ENCODE data around the gene CLEC4A. TPM values are rescaled to one million over a fixed set of nuclear protein-coding genes. Genes with fewer than 3 reads are reported as not detected.
"Not testable (repeated sequence)": the region's sequence is repeated elsewhere in the genome, so short reads cannot be mapped to it uniquely, and the experiment has no call there.

The CLEC4A gene
- total RNA-seq, 4 donors from 2014 or later = 0.62 to 11.6 (median 2.4) TPM

DNA sequence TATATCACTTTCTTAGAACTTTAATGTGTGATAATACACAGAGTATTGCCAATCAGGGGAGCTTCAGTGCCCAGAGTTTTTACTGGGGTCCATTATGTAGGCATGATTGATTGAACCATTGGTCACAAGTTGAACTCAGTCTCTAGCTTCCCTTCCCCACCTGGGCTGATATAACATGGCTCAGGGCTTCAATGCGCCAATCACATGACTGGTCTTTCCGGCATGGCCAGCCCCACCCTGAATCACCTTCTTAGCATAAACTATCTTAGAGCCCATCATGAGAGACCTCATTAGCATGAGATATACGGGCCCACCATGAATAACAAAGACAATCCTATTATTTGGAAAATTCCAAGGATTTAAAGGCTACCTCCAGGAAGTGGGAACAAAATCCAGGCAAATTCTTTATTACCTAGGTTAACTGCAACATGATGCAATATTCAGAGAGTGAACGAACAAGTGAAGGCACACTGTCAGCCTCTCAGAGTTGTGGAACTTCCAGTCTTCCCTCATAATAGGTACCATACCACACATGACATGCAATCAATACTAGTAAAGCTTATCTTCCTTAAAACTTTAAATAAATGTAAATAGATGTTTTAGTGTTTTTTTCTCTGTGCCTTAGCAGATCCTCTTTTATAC, 3.2 kb upstream of the CLEC4A start:
- no peak overlapping the region for H3K4me3 ChIP-seq (ENCODE audit: low read depth, poor library complexity, severe bottlenecking)
- intact Hi-C loops (cut with DNase I; ENCODE audit: low total_unique reads) = no loop called here
- TF ChIP-seq, protein P1, sequence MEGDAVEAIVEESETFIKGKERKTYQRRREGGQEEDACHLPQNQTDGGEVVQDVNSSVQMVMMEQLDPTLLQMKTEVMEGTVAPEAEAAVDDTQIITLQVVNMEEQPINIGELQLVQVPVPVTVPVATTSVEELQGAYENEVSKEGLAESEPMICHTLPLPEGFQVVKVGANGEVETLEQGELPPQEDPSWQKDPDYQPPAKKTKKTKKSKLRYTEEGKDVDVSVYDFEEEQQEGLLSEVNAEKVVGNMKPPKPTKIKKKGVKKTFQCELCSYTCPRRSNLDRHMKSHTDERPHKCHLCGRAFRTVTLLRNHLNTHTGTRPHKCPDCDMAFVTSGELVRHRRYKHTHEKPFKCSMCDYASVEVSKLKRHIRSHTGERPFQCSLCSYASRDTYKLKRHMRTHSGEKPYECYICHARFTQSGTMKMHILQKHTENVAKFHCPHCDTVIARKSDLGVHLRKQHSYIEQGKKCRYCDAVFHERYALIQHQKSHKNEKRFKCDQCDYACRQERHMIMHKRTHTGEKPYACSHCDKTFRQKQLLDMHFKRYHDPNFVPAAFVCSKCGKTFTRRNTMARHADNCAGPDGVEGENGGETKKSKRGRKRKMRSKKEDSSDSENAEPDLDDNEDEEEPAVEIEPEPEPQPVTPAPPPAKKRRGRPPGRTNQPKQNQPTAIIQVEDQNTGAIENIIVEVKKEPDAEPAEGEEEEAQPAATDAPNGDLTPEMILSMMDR (IDR thresholded peaks at IDR 0.05) = no peak
- TF ChIP-seq POLR2A (IDR thresholded peaks at IDR 0.05) = no peak
- no peak for DNase-seq (ENCODE audit: low spot score in 2 of 2)
- WGBS, 2 donors = 82 to 91% methylated on average over 4 of the region's 4 CpGs

DNA sequence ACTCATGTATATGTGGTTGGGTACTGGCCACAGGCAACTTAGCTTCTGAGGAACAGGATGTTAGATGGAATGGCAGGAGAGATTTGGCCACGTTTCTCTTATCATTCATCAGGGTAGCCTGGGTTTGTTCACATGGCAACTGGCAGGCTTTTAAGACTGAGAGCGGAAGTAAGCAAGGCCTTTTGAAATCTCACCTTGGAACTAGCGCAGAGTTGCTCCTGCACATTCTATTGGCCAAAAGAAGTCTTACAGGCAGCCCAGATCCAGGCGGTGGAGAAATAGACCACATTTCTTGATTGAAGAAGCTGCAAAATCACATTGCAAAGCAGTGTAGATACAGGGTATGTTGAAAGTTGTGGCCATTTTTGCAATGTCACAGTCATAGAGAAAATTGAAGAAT, 3.7 kb downstream of the CLEC4A start:
- 71 to 74% methylated on average over 4 of the region's 4 CpGs for WGBS, 2 donors
- DNase-seq (ENCODE audit: low spot score in 2 of 2) = no peak
- no peak overlapping the region for H3K4me3 ChIP-seq (ENCODE audit: low read depth, poor library complexity, severe bottlenecking)
- intact Hi-C loops (cut with DNase I; ENCODE audit: low total_unique reads) = no loop called here
- TF ChIP-seq POLR2A (IDR thresholded peaks at IDR 0.05) = no peak
- TF ChIP-seq, protein P1 (IDR thresholded peaks at IDR 0.05) = no peak

DNA sequence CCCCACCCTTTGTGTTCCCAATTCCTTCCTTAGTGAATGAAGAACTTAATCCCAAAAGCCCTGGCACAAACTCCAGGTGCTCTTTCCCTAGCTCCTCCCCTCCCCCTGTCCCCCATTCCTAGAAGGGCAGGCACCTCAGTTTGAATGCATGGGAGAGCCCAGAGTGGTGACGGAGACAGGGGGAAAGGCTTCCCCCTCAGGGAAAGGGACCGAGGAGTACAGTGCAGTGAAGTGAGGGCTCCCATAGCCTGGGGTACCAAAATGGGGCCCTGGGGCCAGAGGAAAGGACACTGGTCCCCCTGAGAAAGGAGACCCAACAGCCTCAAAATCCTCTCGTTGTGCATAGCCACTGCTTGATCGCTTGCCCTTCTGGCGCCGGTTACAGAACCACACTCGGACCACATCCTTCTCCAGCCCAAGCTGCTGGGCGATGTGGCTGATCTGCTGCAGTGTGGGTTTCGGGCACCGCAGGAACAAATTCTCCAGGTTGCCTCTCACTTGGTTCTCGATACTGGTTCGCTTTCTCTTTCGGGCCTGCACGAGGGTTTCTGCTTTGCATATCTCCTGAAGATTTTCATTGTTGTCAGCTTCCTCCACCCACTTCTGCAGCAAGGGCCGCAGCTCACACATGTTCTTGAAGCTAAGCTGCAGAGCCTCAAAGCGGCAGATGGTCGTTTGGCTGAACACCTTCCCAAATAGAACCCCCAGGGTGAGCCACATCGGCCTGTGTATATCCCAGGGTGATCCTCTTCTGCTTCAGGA, 10.4 kb downstream of the CLEC4A start:
- DNase-seq (ENCODE audit: low spot score in 2 of 2); H3K4me3 ChIP-seq (ENCODE audit: low read depth, poor library complexity, severe bottlenecking); intact Hi-C loops (cut with DNase I; ENCODE audit: low total_unique reads): not testable (repeated sequence)
- WGBS, 2 donors = 88 to 95% methylated on average over 15 to 18 of the region's 18 CpGs

DNA sequence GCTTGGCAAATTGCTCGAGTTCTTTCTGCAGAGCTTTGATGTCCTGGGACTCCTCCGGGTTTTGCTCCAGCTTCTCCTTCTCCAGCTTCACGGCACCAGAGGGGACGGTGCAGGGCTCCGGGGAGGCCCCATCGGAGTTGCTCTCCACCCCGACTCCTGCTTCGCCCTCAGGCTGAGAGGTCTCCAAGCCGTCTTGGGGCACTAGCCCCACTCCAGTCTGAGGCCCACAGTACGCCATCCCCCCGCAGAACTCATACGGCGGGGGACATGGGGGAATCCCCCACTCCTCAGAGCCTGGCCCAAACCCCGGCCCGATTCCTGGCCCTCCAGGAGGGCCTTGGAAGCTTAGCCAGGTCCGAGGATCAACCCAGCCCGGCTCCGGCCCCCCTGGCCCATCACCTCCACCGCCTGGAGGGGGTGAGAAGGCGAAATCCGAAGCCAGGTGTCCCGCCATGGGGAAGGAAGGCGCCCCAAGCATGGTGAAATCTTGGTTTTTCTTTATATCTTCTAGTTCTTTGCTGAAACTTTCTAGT, 11.0 kb downstream of the CLEC4A start:
- DNase-seq (ENCODE audit: low spot score in 2 of 2); H3K4me3 ChIP-seq (ENCODE audit: low read depth, poor library complexity, severe bottlenecking); intact Hi-C loops (cut with DNase I; ENCODE audit: low total_unique reads): not testable (repeated sequence)
- WGBS, 2 donors = 96 to 97% methylated on average over 22 to 23 of the region's 23 CpGs

DNA sequence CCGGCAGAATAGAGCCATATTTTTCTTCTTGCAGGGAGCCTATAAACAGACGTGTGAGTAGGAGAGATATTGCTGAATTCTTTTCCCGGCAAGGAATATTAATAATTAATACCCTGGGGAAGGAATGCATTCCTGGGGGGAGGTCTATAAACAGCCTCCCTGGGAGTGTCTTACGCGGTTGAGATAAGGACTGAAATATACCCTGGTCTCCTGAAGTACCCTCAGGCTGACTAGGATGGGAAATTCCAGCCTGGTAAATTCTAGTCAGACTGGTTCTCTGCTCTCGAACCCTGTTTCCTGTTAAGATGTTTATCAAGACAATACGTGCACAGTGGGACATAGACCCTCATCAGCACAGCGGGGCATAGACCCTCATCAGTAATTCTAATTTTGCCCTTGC, 18.2 kb downstream of the CLEC4A start:
- H3K4me3 ChIP-seq (ENCODE audit: low read depth, poor library complexity, severe bottlenecking); DNase-seq (ENCODE audit: low spot score in 2 of 2); intact Hi-C loops (cut with DNase I; ENCODE audit: low total_unique reads): not testable (repeated sequence)
- WGBS, 2 donors = 64 to 75% methylated on average over 8 of the region's 8 CpGs

DNA sequence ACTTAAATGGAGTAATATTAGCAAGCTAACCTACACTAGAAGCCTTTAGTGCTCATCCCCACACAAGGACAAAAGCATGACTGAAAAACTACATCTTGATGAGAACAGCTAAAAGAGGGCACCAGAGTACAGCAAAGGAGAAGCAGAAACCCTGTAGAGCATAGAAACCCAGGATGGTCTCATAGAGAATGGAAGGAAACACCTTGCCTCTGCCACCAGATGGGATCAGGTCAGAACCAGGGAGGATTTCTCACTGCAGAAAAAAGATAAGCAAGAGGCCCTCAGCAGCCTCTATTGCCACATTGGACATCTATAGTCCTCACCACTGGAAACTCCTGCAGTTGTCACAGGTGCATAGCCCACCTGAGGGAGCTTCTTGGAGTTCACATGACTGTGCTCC, 19.8 kb downstream of the CLEC4A start:
- DNase-seq (ENCODE audit: low spot score in 2 of 2) = no peak
- H3K4me3 ChIP-seq (ENCODE audit: low read depth, poor library complexity, severe bottlenecking) = no peak overlapping the region
- intact Hi-C loops (cut with DNase I; ENCODE audit: low total_unique reads) = no loop called here
- no peak for TF ChIP-seq POLR2A (IDR thresholded peaks at IDR 0.05)
- TF ChIP-seq, protein P1 (IDR thresholded peaks at IDR 0.05) = no peak

DNA sequence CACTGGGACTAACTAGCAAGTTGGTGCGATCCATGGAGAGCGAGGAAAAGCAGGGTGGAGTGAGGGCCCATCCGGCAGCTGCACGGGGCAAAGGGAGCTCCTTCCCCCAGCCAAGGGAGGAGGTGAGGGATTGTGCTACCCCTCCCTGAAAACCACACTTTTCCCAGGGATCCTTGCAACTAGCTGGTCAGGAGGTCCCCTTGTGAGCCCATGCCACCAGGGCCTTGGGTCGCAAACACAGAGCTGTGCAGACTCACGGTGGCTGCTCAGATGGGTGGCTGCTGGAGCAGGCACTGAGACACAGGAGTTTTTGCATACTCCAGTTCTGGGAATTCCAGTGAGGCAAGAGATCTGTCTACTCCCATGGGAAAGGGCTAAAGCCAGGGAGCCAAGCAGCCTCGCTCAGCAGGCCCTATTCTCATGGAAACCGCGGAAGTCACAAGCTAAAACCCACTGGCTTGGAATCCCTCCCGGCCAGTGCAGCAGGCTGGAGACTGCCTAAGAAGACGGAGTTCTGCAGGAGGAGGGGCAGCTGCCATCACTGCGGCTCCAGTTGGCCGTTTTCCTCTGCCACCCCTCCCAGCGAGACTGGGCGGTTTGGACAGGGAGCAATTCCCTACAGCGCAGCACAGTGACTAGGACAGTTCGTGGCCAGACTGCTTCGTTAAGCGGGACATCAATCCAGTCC, 22.5 kb downstream of the CLEC4A start:
- H3K4me3 ChIP-seq (ENCODE audit: low read depth, poor library complexity, severe bottlenecking) = no peak overlapping the region
- intact Hi-C loops (cut with DNase I; ENCODE audit: low total_unique reads) = no loop called here
- TF ChIP-seq, protein P1 (IDR thresholded peaks at IDR 0.05) = no peak
- TF ChIP-seq POLR2A (IDR thresholded peaks at IDR 0.05) = no peak
- DNase-seq (ENCODE audit: low spot score in 2 of 2) = peak in 1 of 2 donors; percentile 43
- 46 to 75% methylated on average over 14 to 19 of the region's 19 CpGs for WGBS, 2 donors
